K562 (cell line): ENCODE results near the gene TNFSF15. TPM values are rescaled to one million over a fixed set of nuclear protein-coding genes. Genes with fewer than 3 reads are reported as not detected.

Experiments used
- CBFA2T3 ChIP-seq: fragments of 450-650 bp; IDR thresholded peaks from 2 replicates; pipeline ENCODE4 v1.6.1; 2017
- GTF3C2 ChIP-seq: IDR thresholded peaks from 3 replicates; pipeline ENCODE4 v1.6.1; 2011; ENCODE audit warnings: borderline replicate concordance, mild to moderate bottlenecking, moderate library complexity; ENCODE audit not compliant: insufficient read length; ENCODE audit errors: extremely low read depth
- JUND ChIP-seq, 2 experiments: IDR thresholded peaks; 2 replicates in 1 of 2; 3 replicates in 1 of 2; pipeline ENCODE4 v1.6.1; 2011; ENCODE audit warnings: borderline replicate concordance in 2 of 2, low read depth in 2 of 2, low read length in 2 of 2, improper control_type of control experiment in 1 of 2, missing biosample characterization in 1 of 2, missing genetic modification characterization in 1 of 2, missing genetic modification reagents in 1 of 2
- MAFF ChIP-seq: IDR thresholded peaks from 2 replicates; pipeline ENCODE4 v1.6.1; 2012; ENCODE audit warnings: low read length, improper control_type of control experiment
- MEIS2 ChIP-seq: fragments of 450-650 bp; IDR thresholded peaks from 2 replicates; pipeline ENCODE4 v1.6.1; 2014; ENCODE audit warnings: mild to moderate bottlenecking; ENCODE audit not compliant: partially characterized antibody
- NFATC3 ChIP-seq: fragments of 450-650 bp; IDR thresholded peaks from 2 replicates; pipeline ENCODE4 v1.6.1; 2017; ENCODE audit warnings: mild to moderate bottlenecking
- PBX2 ChIP-seq, 2 experiments: IDR thresholded peaks in 1 of 2; conservative IDR thresholded peaks in 1 of 2; 2 replicates each; pipeline ENCODE4 v1.6.1; 2016; ENCODE audit warnings: low read depth in 2 of 2, mild to moderate bottlenecking in 1 of 2, missing compliant biosample characterization in 1 of 2, missing genetic modification characterization in 1 of 2, moderate library complexity in 1 of 2
- ZBED1 ChIP-seq: IDR thresholded peaks from 2 replicates; pipeline ENCODE4 v1.6.1; 2014
- ZBTB1 ChIP-seq: sonication (generic); formaldehyde crosslinking; IDR thresholded peaks from 2 replicates; pipeline ENCODE4 v1.8.1; 2023; ENCODE audit warnings: missing genetic modification reagents, low read depth, mild to moderate bottlenecking, borderline replicate concordance
- polyA plus RNA-seq, 8 experiments: library from polyadenylated mRNA; depleted of rRNA in 4 of 8; stranded (reverse) in 5 of 8; unstranded in 3 of 8; fragments of >200 nt; fragmentation: Nextera tagmentation in 2 of 8; fragmentation: Illumina TruSeq in 1 of 8; extraction: Ambion mirVana in 2 of 8; extraction: Trizol in 1 of 8; gene quantifications; 2 replicates each; pipeline versions ENCODE4 v1.2.1 to v1.2.3, GENCODE V29; 2011 to 2014; ENCODE audit warnings: inconsistent platforms in 1 of 8, missing spikeins in 1 of 8
- total RNA-seq, 7 experiments: library from RNA; depleted of rRNA in 6 of 7; stranded (reverse); fragments of >200 nt in 6 of 7; fragmentation: Illumina TruSeq in 2 of 7; extraction: Trizol in 2 of 7; gene quantifications; 2 replicates each; pipeline versions ENCODE4 v1.2.1 to v1.2.3, GENCODE V29; 2011 to 2021; ENCODE audit warnings: low replicate concordance in 1 of 7
- TF ChIP-seq, protein P1 (sequence below): sonication (generic); formaldehyde crosslinking; IDR thresholded peaks from 2 replicates; pipeline ENCODE4 v1.8.0; 2023; ENCODE audit warnings: mild to moderate bottlenecking, missing genetic modification reagents
- TF ChIP-seq, protein P2 (sequence below): sonication (generic); formaldehyde crosslinking; IDR thresholded peaks from 2 replicates; pipeline ENCODE4 v1.8.1; 2023; ENCODE audit warnings: mild to moderate bottlenecking, missing genetic modification reagents
- TF ChIP-seq, protein P3 (sequence below): fragments of 250-450 bp; sonication (Bioruptor Pico); IDR thresholded peaks from 2 replicates; pipeline ENCODE4 v1.5.0; 2021

Gene TNFSF15
- total and polyA plus RNA-seq, 9 of the 15 experiments (the other 6 are each of a cell fraction or from before 2014, with no cell fraction given): not detected

GRCh38 chr9:114745879-114746550 lies 59.8 kb downstream of the TNFSF15 start (continued):
- TF ChIP-seq, protein P1, sequence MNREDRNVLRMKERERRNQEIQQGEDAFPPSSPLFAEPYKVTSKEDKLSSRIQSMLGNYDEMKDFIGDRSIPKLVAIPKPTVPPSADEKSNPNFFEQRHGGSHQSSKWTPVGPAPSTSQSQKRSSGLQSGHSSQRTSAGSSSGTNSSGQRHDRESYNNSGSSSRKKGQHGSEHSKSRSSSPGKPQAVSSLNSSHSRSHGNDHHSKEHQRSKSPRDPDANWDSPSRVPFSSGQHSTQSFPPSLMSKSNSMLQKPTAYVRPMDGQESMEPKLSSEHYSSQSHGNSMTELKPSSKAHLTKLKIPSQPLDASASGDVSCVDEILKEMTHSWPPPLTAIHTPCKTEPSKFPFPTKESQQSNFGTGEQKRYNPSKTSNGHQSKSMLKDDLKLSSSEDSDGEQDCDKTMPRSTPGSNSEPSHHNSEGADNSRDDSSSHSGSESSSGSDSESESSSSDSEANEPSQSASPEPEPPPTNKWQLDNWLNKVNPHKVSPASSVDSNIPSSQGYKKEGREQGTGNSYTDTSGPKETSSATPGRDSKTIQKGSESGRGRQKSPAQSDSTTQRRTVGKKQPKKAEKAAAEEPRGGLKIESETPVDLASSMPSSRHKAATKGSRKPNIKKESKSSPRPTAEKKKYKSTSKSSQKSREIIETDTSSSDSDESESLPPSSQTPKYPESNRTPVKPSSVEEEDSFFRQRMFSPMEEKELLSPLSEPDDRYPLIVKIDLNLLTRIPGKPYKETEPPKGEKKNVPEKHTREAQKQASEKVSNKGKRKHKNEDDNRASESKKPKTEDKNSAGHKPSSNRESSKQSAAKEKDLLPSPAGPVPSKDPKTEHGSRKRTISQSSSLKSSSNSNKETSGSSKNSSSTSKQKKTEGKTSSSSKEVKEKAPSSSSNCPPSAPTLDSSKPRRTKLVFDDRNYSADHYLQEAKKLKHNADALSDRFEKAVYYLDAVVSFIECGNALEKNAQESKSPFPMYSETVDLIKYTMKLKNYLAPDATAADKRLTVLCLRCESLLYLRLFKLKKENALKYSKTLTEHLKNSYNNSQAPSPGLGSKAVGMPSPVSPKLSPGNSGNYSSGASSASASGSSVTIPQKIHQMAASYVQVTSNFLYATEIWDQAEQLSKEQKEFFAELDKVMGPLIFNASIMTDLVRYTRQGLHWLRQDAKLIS: no peak
- TF ChIP-seq JUND (IDR thresholded peaks at IDR 0.05; ENCODE audit: borderline replicate concordance, low read depth, low read length) (peak; percentile 29; the same call in 1 of the 2 replicates), JUND (tag; IDR thresholded peaks at IDR 0.05; ENCODE audit: borderline replicate concordance, low read depth, low read length) (no peak), ZBED1 (no peak), ZBTB1 (no peak), CBFA2T3 (0 out of 2 replicates have a peak, but pooled peaks have one; percentile 5), NFATC3 (no peak), GTF3C2 (no peak), MEIS2 (peak; percentile 31), PBX2 (CRISPR knock-in tag; IDR thresholded peaks at IDR 0.05; ENCODE audit: low read depth) (no peak), PBX2 (tag; conservative IDR thresholded peaks at IDR 0.05; ENCODE audit: low read depth) (0 out of 2 replicates have a peak, but pooled peaks have one; percentile 17), MAFF (no peak)
- TF ChIP-seq, protein P2, sequence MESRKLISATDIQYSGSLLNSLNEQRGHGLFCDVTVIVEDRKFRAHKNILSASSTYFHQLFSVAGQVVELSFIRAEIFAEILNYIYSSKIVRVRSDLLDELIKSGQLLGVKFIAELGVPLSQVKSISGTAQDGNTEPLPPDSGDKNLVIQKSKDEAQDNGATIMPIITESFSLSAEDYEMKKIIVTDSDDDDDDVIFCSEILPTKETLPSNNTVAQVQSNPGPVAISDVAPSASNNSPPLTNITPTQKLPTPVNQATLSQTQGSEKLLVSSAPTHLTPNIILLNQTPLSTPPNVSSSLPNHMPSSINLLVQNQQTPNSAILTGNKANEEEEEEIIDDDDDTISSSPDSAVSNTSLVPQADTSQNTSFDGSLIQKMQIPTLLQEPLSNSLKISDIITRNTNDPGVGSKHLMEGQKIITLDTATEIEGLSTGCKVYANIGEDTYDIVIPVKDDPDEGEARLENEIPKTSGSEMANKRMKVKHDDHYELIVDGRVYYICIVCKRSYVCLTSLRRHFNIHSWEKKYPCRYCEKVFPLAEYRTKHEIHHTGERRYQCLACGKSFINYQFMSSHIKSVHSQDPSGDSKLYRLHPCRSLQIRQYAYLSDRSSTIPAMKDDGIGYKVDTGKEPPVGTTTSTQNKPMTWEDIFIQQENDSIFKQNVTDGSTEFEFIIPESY: no peak
- TF ChIP-seq, protein P3, sequence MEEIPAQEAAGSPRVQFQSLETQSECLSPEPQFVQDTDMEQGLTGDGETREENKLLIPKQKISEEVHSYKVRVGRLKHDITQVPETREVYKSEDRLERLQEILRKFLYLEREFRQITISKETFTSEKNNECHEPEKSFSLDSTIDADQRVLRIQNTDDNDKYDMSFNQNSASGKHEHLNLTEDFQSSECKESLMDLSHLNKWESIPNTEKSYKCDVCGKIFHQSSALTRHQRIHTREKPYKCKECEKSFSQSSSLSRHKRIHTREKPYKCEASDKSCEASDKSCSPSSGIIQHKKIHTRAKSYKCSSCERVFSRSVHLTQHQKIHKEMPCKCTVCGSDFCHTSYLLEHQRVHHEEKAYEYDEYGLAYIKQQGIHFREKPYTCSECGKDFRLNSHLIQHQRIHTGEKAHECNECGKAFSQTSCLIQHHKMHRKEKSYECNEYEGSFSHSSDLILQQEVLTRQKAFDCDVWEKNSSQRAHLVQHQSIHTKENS: no peak
